HG03097 (cell line): Measurements from ENCODE around the gene GPC5.

ENCODE experiments used
- ATAC-seq: cut with Tn5 transposase; IDR thresholded peaks from one replicate; pipeline ENCODE4 v1.9.1; 2021; ENCODE audit not compliant: unreplicated experiment, low FRiP score

The GPC5 gene

GRCh38 chr13:92297971-92298942, 899.8 kb downstream of the GPC5 start:
- no peak for ATAC-seq

GRCh38 chr13:92300651-92301050, 902.2 kb downstream of the GPC5 start:
- ATAC-seq: no peak

- ATAC-seq: no peak
These were observed 905.0 kb downstream of the GPC5 start for GRCh38 chr13:92303428-92303827.

GRCh38 chr13:92307752-92308151, 909.3 kb downstream of the GPC5 start:
- no peak for ATAC-seq

- ATAC-seq: no peak
These were observed 914.4 kb downstream of the GPC5 start for GRCh38 chr13:92312823-92313222.

GRCh38 chr13:92313382-92313781, 915.0 kb downstream of the GPC5 start:
- ATAC-seq: no peak

- ATAC-seq: no peak
These were observed 916.8 kb downstream of the GPC5 start for GRCh38 chr13:92315265-92315664.

- no peak for ATAC-seq
These were observed 917.6 kb downstream of the GPC5 start for GRCh38 chr13:92316030-92316429.

GRCh38 chr13:92317066-92317465, 918.6 kb downstream of the GPC5 start:
- ATAC-seq: no peak

GRCh38 chr13:92320323-92320722, 921.9 kb downstream of the GPC5 start:
- no peak for ATAC-seq

- ATAC-seq: no peak
These were observed 922.8 kb downstream of the GPC5 start for GRCh38 chr13:92321174-92321573.

GRCh38 chr13:92345627-92346026, 947.2 kb downstream of the GPC5 start:
- ATAC-seq: no peak

GRCh38 chr13:92346046-92346445, 947.6 kb downstream of the GPC5 start:
- ATAC-seq: no peak

- no peak for ATAC-seq
These were observed 956.2 kb downstream of the GPC5 start for GRCh38 chr13:92354583-92354982.

- no peak for ATAC-seq
These were observed 956.8 kb downstream of the GPC5 start for GRCh38 chr13:92355213-92355612.

- no peak for ATAC-seq
These were observed 964.3 kb downstream of the GPC5 start for GRCh38 chr13:92362717-92363116.

- no peak for ATAC-seq
These were observed 967.5 kb downstream of the GPC5 start for GRCh38 chr13:92365904-92366303.

GRCh38 chr13:92377396-92377795, 979.0 kb downstream of the GPC5 start:
- ATAC-seq: no peak

- no peak for ATAC-seq
These were observed 981.0 kb downstream of the GPC5 start for GRCh38 chr13:92379371-92379770.

- no peak for ATAC-seq
These were observed 986.0 kb downstream of the GPC5 start for GRCh38 chr13:92384410-92384809.

GRCh38 chr13:92387245-92387644, 988.8 kb downstream of the GPC5 start:
- no peak for ATAC-seq

GRCh38 chr13:92390217-92390616, 991.8 kb downstream of the GPC5 start:
- ATAC-seq: no peak
